Activated CD4-positive, alpha-beta T cell treated with anti-CD3 and anti-CD28 coated beads, Interleukin-2, Interleukin-4, amounts not matched to agents 100 ng/mL and 50 ng/mL, durations not matched to agents 16 hours and 8 hours (primary cell): ENCODE measurements around the gene SHROOM4.

Experiments
- DNase-seq: peaks from one replicate; pipeline ENCODE4 v3.0.0-alpha.2; 2020; ENCODE audit warnings: low spot score

SHROOM4 gene

DNA sequence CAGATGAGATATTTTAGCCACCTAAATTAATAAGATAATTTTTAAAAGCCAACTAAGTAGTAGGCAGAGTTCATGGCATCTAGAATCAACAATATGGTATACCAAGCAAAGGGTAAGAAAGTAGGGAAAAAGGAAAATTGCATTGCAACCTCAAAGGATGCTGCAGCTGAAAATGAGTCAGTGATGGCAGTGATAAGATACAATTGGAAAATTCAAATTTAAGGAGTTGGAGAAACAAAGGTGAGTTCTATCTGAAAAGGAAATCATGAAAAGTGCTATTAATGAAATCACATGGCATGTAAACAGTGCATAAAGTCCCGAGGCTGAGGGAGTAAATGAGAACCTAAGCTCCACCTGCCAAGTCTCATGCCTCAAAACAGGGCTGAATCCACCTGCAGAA, 33.9 kb downstream of the SHROOM4 start:
- DNase-seq = no peak

- no peak for DNase-seq
These were observed 34.3 kb downstream of the SHROOM4 start for GRCh38 chrX:50779694-50780093.

DNA sequence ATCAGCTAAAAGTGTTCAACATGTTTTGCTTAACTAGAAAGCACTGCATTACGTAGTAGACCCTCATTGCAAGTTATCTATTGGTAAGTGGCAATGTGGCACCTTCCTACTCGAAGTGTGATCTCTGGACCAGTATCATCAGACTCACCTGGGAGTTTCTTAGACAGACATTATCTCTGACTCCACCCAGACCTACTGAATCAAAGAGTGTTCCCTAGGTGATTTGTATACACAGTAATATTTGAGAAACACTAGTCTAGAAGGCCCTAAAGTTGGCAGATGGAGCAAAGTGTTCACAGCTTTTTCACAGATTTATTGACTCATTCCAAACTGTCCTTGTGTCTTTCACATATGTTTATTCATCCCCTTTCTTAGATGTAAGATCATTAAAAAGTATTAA, 35.7 kb downstream of the SHROOM4 start:
- DNase-seq = no peak

DNA sequence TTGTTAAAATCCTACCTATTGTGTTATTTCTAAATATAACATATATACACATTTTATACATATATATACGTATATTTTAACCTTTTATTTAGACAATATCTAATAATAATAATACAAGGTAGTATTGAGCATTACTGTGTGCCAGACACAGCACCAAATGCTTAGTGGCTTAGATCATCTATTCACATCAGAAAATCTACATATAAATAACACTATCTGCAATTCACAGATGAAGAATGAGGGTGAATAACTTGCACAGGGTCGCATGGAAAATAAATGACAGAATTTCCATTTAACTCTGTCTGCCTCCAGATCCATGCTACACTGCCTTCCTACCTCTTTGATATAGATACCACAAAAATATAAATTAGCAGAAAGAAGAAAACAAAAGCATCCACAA, 37.7 kb downstream of the SHROOM4 start:
- DNase-seq = no peak

- DNase-seq = no peak
These were observed 42.6 kb downstream of the SHROOM4 start for GRCh38 chrX:50771382-50771781.

GRCh38 chrX:50770702-50771101, 43.3 kb downstream of the SHROOM4 start:
- no peak for DNase-seq

DNA sequence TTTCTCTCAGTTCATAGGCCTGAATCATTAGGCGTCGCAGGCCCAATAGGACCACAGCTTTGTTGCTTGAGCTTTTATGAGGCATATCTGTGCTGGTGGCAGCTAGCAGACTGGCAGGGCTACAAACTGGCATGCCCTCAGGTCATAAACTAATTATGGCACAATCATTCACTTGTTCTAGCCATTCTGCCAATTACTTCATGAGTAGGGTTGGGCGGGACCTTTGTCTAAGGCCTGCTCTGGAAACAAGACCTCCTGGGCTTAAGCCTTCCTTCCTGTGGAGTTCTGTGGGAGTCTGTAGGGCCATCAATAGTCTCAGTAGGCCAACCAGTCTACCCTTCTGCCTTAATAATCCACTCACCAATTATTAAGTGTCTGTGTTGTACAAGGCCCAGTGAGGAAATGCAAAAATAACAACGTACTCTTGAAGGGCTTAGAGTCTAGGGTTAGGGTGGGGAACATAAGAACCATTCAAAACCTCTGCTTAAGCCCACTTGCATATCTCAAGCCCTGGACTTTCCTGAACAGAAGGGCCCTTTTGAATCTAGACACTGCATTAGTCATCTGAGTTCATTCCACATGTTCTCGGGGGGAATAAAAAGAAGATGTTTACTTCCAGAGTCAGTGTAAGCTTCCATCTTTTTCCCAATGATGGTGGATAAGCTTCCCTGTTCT, 44.5 kb downstream of the SHROOM4 start:
- DNase-seq = no peak

DNA sequence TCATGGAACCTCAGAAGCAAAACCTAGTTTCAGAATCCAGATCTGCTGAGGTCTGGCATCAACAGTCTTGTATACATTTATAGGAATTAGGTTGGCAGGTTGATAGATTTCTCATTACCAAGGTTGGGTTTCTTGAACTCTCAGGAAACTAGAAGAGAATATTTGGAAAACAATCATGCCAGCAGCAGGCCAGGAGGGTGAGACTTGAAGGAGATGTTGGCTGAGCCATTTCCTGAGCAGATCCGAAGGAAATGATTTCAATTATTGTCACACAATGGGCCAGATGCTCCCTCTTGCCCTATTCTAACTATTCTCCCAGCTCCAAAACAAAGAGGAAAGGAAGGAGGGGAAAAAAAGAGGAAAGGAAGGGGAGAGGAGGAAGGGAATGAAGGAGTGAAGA, 45.2 kb downstream of the SHROOM4 start:
- DNase-seq = no peak

- DNase-seq = no peak
These were observed 48.0 kb downstream of the SHROOM4 start for GRCh38 chrX:50765986-50766385.

DNA sequence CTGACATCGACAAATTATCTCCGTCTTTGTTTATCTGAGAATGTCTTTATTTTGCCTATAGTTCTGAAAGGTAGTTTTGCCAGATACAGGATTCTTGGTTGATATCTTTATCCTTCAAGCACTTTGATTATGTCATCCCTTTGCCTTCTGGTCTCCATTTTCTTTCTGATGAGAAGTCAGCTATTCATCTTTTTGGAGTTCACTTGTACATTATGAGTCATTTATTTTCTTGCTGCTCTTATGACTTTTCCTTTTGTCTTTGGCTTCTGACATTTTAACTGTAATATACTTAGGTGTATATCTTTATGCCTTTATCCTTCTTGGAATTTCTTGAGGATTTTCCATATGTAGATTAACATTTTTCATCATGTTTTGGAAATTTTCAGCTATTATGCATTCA, 51.4 kb downstream of the SHROOM4 start:
- no peak for DNase-seq

- no peak for DNase-seq
These were observed 57.7 kb downstream of the SHROOM4 start for GRCh38 chrX:50756276-50756675.

DNA sequence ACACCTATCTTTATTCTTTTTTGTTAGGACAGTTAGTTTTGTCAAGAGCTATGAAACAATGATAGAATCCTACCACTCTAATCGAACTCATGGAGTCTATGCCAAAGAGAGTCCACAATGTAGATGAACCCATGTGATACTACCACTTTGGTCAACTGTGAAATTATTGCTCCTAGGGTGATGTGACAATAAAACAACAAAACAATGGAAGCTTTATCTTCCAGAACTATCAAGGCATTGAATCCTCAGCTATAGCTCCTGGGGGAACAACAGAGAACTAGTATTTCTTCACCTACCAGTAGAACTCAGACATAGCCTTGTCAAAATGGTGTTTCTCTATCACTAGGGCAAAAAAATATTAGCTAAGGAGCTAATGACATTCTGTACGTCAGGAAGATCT, 62.9 kb downstream of the SHROOM4 start:
- no peak for DNase-seq

DNA sequence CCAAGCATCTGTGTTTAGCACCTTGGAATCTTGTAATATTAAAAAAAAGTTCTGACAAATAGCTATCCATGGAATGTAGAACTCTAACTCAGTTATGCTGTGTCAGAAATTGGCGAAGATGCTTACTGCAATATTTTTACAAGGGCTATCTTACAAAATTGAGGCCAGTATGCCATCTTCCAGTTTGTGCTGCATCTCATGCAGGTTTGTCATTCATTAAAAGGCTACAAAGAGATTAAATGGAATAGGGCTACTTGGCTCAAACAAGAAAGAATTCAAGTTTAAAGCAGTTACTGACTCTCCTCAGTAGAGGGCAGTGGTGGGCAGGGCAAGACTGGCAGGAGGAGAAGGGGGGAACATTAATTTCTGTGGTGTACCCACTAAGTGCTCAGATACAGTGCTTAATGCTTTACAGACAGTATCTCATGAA, 66.5 kb downstream of the SHROOM4 start:
- peak; percentile 27 for DNase-seq

DNA sequence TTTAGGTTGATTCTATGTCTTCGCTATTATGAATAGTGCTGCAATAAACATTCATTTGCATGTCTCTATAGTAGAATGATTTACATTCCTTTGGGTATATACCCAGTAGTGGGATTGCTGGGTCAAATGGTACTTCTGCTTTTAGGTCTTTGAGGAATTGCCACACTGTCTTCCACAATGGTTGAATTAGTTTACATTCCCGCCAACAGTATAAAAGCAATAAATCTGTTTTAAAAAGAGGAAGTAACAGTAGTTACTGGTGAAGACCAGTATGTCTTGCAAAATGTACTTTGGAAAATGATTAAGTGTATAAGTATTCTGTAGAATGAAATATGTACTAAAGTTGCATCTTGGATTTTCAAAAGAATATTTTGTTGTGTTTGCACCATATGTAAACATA, 77.3 kb downstream of the SHROOM4 start:
- DNase-seq = no peak

DNA sequence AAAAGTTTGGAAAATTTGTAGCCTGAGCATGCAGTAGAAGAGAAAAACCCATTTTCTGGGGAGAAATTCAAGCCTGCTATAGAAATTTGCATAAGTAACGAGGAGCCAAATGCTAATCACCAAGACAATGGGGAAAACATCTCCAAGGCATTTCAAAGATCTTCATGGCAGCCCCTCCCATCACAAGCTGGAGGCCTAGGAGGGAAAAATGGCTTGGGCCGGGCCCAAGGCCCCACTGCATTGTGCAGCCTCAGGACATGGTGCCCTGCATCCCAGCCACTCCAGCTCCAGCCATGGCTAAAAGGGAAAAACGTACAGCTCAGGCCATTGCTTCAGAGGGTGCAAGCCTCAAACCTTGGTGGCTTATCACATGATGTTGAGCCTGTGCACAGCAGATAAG, 87.7 kb downstream of the SHROOM4 start:
- no peak for DNase-seq

DNA sequence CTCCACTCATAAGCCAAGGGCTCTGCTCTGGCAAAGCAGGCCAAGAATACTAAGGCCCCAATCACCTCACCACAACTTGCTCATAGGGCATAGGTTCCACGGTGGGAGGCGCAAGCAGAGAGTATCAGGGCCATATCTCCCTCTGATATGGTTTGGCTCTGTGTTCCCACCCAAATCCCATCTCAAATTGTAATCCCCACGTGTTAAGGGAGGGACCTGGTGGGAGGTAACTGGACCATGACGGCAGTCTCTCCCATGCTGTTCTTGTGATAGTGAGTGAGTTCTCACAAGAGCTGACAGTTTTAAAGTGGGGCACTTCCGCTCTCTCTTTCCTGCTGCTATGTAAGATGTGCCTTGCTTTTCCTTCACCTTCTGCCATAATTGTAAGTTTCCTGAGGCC, 88.7 kb downstream of the SHROOM4 start:
- DNase-seq = no peak

DNA sequence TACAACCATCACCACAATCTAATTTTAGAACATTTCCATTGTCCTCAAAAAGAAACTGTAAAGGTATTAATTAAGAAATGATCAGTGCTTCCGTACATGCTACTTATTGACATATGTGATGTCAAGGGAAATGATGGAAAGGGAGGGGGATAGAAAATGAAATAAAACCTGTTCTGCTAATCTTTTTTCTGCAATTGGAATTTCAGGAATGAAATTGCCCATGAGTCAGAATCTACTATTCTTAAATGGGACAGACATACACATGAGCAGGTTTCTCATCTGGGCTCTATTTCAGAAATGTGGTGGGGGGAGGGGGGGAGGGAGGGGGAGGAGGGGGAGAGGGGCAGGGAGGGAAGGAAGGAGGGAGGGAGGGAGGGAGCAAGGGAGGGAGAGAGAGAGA, 91.0 kb downstream of the SHROOM4 start:
- DNase-seq = no peak

DNA sequence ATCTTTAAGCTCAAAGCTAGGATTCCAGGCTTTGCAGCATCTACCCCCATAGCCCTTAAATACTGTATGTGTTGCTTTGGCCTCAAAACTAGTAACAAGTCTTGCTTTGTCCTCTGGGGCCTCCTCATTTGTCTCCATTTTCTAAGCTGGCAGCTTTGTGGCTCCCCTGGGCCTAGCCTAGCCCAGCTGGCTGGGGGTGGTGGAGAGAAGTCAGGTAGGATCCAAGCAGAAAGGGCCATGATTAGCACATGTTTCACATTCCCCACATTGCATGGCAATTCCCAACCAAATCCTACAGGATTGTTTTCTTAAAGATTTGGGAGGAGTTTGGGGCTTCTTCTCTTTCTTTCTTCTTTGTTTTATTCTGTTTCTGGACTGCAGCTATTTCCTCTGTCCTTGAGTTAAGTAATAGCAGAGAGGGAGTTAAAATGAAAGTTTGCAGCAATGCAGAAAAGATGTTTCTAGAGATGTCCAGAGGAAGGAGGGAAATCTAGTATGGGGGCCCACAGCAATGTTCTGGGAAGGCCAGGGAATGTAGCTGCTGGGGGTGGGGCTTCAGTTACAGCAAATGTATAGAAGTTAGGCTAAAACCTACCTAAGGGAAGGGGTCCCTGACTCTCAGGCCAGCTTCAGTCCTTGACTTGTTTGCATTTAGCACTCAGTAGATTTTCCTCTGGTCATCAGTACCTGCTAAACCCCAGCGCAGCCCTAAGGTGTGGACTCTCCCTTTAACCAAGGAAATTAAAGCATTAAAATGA, 92.1 kb downstream of the SHROOM4 start:
- DNase-seq = no peak

GRCh38 chrX:50719614-50720013, 94.4 kb downstream of the SHROOM4 start:
- DNase-seq = no peak

DNA sequence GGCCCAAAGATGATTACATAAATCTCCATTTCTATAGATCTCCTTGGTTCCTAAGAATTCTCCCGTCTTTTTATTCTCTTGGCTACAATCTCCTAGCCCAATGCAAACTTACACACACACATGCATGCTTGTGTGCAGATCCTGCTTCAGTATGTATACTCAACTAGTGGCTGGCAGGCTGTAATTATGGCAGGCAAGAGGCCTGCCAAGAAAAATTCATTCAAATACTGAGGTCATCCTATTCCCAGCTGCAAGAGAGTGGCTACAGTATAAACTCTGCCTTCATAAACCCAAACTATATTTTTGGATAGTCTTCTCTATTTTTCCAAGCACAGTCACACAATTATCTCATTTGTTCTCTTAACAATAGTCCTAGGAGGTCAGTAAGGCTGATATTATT, 95.2 kb downstream of the SHROOM4 start:
- no peak for DNase-seq

GRCh38 chrX:50716706-50717105, 97.3 kb downstream of the SHROOM4 start:
- DNase-seq = no peak

GRCh38 chrX:50712777-50713176, 101.2 kb downstream of the SHROOM4 start:
- no peak for DNase-seq

GRCh38 chrX:50711907-50712306, 102.1 kb downstream of the SHROOM4 start:
- no peak for DNase-seq
